AG08395 (cell line): ENCODE measurements around the gene CERS6.

Experiments used
- DNase-seq: peaks from one replicate; pipeline ENCODE4 v3.0.0; 2012; ENCODE audit warnings: mixed read lengths, low spot score

CERS6 gene

GRCh38 chr2:168671932-168672331, 215.9 kb downstream of the CERS6 start:
- no peak for DNase-seq

GRCh38 chr2:168673265-168674189, 217.5 kb downstream of the CERS6 start:
- DNase-seq: no peak

DNA sequence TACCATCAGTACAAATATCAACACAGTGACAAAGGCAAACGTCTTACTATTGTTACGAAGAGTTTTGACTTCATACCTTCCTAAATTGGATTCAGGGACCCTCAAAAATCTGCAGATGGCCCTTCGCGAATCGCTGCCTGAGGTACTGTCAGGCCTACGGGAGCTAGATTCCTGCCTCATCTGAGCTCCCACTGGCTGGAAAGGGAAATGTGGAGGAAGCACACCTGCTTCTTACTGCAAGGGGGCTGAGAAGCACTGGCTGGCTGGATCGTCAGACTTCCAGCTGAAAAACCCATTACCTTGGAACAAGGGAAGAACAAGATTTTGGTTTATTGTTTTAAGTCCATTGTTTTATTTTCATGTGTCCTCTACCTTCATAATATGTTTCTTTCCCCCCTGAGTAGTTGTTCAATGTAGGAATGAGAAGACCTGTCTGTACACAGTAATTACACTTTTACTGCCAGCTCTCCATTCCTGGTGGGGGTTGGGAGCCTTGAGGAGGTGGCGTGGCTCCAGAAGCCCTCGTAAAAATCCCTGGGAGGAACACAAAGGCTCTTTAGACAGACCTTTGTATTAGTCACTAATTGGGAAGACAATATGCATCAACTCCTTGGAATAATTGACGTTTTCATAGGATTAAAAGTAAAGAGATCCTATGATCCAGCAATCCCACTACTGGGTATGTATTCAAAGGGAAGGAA, 222.2 kb downstream of the CERS6 start:
- DNase-seq: no peak

DNA sequence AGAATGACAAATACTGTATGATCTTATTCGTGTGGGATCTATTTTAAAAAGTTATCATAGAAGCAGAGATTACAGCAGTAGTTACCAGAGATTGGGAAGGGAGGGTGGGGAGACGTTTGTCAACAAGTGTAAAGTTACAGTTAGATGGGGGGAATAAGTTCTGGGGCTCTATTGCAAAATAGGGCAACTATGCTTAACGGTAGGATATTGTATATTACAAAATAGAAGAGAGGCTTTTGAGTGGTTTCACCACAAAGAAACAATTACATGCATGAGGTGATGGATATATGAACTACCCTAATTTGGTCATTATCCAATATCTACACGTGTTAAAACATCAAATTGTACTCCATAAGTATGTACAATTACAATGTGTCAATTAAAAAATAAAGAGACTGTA, 223.0 kb downstream of the CERS6 start:
- DNase-seq: no peak

DNA sequence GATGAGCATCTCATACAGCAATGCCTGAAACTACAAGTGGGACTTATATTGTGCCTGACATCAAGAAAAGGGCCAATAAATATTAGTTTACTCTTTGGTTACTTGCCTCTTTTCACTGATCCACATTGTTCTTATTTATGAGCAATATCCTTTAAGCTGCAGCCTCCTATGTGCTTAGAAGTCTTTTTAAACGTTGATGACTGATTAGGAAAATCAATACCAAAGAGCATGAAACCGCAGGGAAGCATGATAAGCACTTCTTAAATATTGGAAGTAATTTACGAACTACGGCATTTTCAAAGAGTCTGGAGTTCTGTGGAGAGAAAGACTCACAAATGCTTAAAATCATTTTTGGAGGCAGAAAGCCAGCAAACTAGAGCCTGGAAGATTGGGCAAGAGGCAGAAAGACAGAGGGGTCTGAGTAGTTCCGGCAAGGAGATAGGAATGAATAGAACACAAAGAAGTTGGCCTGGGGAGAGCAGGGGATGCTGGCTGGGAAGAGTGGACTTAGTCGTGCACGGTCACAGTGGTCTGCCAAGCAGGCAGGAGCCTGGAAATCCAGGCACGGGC, 223.8 kb downstream of the CERS6 start:
- DNase-seq: no peak

DNA sequence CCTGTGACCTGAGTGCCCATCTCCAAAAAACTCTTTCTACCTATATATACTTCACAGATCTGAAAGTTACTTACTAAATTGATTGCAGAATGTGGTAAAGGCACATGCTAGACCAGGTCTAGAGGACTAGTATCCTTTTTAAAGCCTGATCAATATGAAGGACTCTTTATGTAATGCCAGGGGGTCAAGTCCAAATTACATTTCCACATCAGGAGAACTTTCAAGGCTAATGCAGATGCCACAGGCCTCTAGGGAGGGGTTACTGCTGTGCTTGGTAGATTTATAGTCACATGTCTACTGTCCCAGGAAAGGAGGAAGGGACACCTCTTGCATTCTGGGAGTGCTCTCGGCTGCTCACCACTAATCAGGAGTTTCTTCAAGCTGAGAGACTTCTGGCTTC, 227.9 kb downstream of the CERS6 start:
- DNase-seq: no peak

DNA sequence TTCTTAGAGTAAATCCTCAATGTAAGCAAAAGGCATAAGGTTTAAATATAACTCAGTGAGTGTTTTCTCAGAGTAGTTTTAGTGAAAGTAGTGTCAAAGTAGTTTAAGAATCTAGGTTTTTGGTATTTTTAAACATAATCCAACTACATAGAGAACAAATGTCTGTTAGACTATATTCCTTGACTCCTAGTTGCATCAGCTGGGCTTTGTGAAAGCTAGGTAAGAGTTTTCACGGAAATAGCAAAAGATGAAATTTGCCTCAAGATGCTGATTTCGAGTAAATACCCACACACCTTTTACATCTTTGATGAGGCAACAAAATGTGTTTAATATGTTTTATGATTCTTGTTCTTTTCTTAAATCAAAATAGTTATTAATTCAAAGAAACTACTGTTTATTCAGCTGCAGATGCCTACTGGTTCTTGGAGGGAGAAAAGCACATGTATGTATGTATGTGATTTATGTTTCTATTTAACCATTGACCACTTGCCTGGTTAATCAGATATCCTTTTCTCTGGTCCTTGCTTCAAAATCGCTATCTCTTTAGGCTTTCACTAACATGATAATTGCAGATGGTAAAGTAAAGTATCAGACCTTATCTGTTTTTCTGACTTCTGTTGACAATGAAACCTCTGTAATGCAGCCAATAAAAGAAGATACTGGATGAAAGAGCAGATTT, 229.0 kb downstream of the CERS6 start:
- no peak for DNase-seq

DNA sequence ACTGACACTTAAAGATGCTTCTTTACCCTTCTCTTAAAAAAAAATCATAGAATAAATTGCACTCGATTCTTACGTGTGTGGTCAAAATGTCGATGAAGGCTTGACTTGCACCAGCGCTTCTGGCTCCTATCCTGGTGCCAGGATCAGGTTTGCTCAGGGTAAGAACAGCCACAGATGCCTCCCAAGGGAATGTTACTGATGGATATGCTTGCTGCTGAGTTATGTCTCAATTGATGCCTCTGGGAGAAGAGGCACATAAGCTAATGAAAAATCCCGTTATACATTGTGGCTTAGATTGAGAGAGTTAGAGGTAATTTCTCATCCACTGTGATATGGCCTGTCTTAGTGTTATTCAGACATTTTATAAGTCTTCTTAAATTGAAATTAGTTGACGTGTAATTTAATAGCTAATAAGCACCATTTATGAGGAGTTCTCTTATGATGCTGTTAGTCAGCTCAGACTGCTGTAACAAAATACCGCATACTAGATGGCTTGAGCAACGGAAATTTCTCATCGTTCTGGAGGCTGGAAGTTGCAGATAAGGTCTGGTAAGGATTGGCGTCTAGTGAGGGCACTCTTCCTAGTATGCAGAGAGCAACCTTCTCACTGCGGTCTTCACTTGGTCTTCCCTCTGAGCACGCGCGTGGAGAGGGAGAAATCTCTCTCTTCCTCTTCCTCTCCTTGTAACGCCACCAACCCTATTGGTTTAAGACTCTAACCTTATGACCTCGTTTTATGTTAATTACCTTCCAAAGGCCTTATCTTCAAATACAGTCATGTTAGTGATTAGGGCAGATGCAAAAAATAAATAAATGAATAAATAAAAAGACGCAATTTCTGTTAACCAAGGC, 229.8 kb downstream of the CERS6 start:
- no peak for DNase-seq

DNA sequence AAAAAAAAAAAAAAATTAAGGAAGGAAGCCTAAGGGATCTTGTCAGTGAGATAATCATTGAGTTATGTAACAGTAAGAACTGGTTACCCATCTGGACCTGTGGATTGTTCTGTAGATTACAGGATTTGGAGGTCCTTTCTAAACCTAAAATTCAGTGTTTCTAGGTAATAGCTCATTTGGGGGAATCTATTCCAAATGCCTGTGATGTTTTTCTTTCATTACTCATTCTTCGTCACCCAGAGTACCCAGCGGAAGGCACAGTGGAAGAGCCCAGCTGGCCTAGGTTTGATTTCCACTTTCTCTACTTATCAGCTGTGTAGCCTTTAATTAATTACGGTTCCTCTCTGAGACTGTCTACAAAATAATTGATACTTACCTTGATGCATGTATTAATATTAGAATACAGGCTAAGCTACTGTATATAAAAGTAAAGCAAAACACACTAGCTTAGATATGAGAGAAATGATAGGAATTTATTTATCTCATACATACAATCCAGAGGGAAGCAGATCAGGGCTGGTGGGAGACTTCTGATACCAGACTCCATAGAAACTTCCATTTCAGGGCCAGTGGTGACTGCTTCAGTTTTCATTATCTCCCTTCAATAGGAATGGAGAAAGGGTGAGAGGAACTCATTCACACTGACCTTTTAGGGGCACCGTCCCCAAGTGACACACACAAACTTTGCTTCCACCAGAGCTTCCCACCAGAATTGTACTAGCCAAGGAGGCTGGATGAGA, 230.6 kb downstream of the CERS6 start:
- DNase-seq: no peak

- DNase-seq: peak; percentile 21
Measured at GRCh38 chr2:168687314-168687713, 231.2 kb downstream of the CERS6 start.

DNA sequence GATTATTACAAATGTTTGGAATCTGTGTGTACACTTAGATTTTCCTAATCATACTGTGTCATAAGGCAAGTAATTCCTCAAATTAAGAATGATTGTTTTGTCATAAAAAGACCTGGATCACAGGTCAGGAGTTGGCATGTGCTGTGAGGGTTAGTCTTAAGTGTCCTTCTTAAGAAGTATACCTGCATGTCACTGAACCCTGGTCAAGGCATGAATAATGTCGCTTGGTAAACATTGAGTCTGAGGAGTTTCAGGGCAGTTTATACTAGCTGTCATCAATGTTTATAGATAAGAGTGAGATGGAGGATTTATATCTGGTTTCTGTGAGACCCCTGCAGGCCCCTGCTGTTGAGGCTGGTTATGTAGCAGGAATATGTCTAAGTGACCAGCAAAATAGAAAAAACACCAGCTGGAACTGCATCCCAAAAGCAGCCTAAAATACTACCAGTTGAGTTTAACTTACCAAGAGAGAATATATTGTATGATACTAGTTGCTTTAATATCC, 234.4 kb downstream of the CERS6 start:
- no peak for DNase-seq

- DNase-seq: no peak
Measured at GRCh38 chr2:168691221-168691620, 235.1 kb downstream of the CERS6 start.

DNA sequence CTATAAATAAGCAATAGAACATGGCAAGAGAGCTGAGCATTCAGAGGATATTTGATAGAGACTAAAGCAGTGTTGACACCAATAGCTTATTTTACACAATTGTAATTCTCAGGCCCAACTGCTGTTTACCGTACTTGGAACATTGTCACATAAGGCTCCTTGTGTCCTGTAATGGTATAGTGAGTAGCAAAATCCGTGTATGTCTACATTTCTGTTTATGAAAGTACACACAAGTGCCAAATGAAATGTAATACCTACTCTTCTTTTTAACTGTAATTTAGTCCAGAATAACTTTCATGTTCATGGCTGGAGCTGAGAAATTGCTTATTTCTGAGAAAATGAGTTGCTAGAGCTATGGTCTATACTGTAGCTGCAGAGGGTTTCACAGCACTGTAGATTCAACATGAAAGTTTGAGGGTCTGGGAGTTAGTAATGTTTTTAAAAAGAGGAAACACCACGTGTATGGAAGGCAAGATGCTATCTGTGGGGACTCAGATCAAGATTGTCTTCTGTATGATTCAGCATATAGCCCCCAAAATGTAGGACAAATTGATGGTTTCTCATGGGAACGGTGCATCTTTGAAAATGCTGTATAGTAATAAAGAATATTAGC, 236.2 kb downstream of the CERS6 start:
- no peak for DNase-seq

- no peak for DNase-seq
Measured at GRCh38 chr2:168694173-168694572, 238.1 kb downstream of the CERS6 start.

DNA sequence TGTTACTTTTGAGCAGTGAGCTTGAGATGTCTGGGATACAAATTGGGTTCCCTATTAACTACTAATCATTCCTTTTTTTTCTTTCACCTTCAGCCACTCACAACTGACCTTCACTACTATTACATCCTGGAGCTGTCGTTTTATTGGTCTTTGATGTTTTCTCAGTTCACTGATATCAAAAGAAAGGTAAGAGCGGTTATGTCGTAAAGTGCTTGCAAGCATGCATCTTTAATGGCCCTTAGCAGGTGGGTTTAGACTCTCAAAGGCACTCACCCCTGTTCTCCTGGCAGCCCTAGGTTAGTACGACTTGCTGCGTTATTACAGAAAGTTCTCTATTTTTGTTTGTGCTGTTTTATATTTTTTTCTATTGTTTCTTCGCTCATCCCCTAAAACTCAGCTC, 238.8 kb downstream of the CERS6 start:
- DNase-seq: no peak

DNA sequence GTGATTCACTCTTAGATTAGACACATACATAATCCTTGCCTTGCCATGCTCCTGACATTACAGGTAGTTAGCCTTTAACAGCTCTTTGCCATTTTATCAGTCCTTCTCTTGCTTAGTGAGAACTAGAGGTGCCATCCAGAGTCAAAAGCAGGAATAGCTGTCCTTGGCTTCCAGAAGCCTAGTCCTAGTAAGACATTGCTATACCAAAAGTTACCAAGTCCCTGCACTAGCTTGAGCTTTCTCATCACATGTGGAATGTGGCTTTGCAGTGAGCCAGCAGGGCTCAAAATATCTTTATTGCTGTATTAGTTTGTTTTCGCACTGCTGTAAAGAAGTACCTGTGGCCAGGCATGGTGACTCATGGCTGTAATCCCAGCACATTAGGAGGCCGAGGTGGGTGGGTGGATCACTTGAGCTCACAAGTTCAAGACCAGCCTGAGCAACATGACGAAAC, 241.6 kb downstream of the CERS6 start:
- DNase-seq: no peak

DNA sequence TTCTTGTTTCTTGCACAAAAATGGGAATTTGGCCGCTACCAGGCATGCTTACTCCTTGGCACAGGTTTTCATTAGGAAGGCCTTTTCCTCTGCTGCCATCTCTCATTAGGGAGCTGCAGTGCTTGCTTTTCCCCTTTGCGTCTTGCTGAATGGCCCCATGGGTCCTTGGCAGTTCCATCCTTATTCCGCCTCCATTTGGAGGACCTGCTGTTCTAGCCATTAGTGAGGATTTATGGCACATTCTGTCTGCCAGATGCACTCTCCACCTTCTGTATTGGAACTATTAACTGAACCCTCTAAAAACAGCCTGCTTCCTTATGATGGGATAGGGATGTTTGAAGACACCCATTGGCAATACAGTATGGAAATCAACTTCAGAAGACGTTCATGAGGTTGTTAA, 242.9 kb downstream of the CERS6 start:
- no peak for DNase-seq

DNA sequence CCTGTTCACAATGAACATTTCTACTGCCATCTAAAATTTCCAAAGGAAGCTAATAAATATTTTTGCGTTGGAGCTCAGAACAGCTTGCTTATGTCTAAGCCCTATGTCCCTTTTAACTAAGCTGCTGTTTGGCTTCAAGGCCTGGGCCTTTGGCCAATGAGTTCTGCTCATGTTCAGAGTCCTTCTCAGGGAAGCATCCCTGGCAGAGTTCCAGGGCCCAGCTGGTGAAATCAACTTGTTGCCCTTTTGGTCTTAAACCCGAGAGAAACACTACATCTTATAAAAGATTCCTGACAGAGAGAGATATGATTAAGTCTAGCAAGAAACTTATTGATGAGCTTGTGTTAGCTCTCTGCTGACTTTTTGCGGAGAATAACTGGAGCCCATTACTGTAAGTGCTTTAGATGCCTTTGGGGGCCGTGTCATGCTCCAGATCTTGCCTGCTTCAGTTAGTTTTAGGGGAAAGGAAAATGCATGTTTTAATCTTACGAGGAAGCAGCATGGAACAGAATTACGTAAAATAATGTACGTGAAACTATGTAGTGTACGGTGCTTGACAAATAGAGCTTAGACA, 243.9 kb downstream of the CERS6 start:
- peak; percentile 42 for DNase-seq

DNA sequence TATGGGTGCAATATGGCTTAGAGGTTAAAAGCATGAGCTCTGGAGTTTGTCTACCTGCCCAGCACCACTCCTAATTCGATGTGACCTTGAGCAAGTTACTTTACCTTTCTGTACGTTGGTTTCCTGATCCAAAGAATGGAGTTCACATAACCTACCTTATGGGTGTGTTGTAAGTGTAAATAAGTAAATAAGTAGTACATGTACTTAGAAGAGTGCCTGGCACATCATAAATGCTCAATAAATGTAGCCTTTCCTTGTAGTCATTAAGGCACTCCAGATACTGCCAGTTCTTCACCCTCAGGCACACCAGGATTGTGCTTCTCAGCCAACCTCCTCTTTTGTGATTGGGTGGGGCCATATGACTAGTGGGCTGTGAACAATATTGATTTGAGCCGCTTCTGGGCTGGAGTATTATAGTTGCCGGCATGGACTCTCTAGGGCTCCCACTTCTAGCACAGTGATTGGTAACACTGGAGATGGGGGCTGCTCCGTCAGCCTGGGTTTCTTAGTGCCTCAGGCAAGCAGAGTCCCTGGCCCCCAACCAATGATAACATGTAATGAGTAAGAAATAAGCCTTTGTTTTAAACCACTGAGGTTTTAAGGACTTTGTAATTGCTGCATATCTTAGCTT, 244.7 kb downstream of the CERS6 start:
- DNase-seq: no peak
